ENCODE data around the gene XYLT2.

XYLT2 gene

DNA sequence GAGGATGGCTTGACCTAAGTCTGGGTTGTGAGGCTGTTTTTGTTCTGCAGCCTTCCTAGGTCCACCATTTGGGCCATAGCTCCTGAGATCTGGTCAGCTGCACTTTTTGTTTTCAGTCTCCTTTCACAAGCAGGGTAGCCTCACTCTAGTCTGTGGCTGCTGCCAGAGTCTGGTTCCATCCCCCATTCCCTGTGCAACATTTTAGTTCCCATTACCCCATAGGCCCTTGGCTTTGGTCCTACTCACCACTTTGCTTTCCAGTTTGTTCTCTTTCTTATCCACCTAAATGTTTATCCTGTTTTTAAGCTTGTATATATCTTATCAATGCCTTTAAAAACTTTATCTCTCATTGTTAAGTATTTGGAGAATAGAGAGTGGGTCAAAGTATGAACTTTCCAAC is 6.5 kb upstream of the XYLT2 start:
- no peak overlapping the region for H3K4me2 ChIP-seq (ENCODE audit: low read length)
- H3K36me3 ChIP-seq (ENCODE audit: insufficient read depth, low read length) = no peaks in the 10 kb centered on the region
- H3K27me3 ChIP-seq (ENCODE audit: control insufficient read depth, insufficient read depth, low read length) = peaks cover 19% of the 10 kb centered on the region
- H3K4me1 ChIP-seq (ENCODE audit: control insufficient read depth, insufficient read depth, low read length) = no peaks in the 10 kb centered on the region
- H3K9me3 ChIP-seq (replicated peaks; ENCODE audit: low read length) = peaks cover 3% of the 10 kb centered on the region
- no peak overlapping the region for H3K9ac ChIP-seq (ENCODE audit: low read depth, low read length)
- H3K4me3 ChIP-seq (ENCODE audit: low read length) = no peak overlapping the region

DNA sequence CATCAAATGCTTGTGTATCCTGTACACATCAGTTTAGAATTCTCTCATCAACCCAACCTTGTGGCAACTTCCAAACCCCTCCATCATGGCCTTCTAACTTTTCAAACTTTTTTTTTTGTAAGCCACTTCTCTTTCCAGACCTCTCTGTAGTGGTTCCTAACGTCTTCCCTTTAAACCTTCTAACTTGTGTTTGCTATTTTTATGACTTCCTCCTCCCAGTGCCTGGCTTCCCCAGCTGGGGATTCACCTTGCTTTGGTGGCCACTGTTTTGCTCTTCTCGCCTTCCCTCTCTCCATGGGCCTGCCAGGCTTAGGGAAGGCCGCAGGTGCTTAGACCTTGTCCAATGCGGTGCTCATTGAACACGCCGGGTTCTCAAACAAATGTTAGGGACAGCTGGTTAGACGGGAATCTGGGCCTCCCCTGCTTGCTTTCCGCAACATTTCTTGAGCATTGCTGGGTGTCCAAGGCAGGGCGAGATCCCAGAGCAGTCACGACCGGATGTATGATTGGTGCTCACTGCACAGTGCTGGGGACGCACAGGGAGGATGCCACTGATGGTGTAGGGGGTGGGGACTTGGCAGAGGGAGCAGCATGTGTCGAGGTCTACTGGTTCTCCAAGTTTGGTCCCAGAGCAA is 1.1 kb upstream of the XYLT2 start:
- Histone ChIP-seq H3K4me3 (ENCODE audit: low read length) (no peak overlapping the region), H3K9me3 (replicated peaks; ENCODE audit: low read length) (no peaks in the 10 kb centered on the region), H3K9ac (ENCODE audit: low read depth, low read length) (no peak overlapping the region), H3K27me3 (ENCODE audit: control insufficient read depth, insufficient read depth, low read length) (peaks cover 7% of the 10 kb centered on the region), H3K36me3 (ENCODE audit: insufficient read depth, low read length) (peaks cover 5% of the 10 kb centered on the region), H3K4me1 (ENCODE audit: control insufficient read depth, insufficient read depth, low read length) (peaks cover 28% of the 10 kb centered on the region), H3K4me2 (ENCODE audit: low read length) (no peak overlapping the region)

DNA sequence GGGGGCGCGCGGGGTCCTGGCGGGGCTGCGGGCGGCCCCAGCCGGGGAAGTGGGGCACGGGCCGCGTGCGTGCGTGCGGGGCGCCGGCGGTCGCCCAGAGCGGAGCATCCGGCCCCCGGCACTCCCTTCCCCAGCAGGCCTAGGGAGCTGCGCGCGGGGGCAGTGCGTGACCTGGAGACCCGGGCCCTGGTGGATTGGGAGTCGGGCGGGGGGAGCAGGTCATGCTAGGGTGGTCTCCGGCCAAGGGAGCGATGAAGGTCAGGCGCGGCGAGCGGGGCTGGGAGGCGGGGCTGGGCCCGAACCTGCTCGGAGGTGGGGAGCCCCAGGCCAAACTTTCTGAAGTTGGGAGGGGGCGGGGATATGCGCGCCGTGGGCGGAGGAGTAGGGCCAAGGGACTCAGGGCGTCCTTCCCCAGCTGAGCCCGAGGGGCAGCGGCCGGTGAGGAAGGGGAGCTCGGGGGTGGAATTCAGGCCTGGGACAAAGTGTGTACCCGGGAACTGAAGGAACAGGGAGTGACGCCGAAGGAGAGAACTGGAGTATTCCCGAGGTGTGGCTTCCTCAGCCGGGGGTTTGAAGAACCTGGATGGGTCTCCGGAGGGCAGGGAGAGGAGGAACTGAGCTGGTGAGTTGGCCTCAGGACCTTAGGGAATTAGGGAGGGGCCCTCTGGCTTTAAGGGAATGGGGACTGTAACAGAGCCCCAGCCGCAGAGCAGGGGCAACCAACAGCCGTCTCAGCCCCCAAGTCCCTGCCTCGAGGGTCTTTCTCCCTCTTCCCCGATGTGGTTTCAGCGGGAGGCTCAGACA is 589 bp downstream of the XYLT2 start:
- H3K4me1 ChIP-seq (ENCODE audit: control insufficient read depth, insufficient read depth, low read length) = peaks cover 28% of the 10 kb centered on the region
- H3K4me3 ChIP-seq (ENCODE audit: low read length) = peak overlapping the region; percentile 94
- peak overlapping the region; percentile 90 for H3K9ac ChIP-seq (ENCODE audit: low read depth, low read length)

DNA sequence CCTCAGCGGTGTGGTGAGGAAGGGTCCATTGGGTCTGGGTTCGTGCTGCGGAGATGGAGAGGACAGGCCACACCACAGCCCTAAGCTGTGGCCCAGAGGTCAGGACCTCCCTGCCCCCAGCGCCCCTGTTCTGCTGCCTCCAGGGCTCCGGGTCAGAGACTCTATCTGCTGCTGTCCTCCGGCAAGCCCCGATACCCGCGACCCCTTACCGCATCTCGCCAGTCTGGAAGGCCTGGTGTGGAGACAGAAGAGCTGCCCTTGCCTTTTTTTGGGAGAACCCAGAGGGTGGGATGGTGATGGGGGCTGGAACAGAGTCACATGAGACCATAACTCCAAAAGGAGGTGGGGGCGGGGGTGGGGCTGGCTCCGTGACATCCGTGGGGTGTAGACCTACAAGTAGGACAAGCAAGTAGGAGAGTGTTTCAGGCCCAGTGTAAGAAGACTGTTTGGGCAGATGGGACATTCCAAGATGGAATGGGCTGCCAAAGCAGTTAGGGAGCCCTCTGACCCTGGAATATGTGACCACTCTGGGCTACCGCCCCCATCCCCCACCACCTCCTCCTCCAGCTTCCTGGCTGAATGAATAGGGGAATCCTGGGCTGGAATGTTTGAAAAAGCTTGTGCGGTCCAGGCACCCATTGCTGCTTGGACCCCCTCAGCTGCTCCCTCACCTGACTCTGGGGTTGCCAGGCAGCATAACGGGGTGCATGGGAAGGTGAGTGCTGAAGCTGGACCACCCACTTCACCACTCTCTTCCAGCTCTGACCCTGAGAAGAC is 1.4 kb downstream of the XYLT2 start:
- Histone ChIP-seq H3K9me3 (replicated peaks; ENCODE audit: low read length) (no peaks in the 10 kb centered on the region), H3K4me3 (ENCODE audit: low read length) (peak overlapping the region; percentile 94), H3K36me3 (ENCODE audit: insufficient read depth, low read length) (peaks cover 5% of the 10 kb centered on the region), H3K4me1 (ENCODE audit: control insufficient read depth, insufficient read depth, low read length) (peaks cover 28% of the 10 kb centered on the region), H3K27me3 (ENCODE audit: control insufficient read depth, insufficient read depth, low read length) (peaks cover 4% of the 10 kb centered on the region), H3K4me2 (ENCODE audit: low read length) (peak overlapping the region; percentile 97), H3K9ac (ENCODE audit: low read depth, low read length) (peak overlapping the region; percentile 90)

More for the DNA sequence above, 589 bp downstream of the XYLT2 start:
- H3K36me3 ChIP-seq (ENCODE audit: insufficient read depth, low read length) = peaks cover 5% of the 10 kb centered on the region
- H3K9me3 ChIP-seq (replicated peaks; ENCODE audit: low read length) = no peaks in the 10 kb centered on the region
- peak overlapping the region; percentile 97 for H3K4me2 ChIP-seq (ENCODE audit: low read length)
- H3K27me3 ChIP-seq (ENCODE audit: control insufficient read depth, insufficient read depth, low read length) = peaks cover 4% of the 10 kb centered on the region

DNA sequence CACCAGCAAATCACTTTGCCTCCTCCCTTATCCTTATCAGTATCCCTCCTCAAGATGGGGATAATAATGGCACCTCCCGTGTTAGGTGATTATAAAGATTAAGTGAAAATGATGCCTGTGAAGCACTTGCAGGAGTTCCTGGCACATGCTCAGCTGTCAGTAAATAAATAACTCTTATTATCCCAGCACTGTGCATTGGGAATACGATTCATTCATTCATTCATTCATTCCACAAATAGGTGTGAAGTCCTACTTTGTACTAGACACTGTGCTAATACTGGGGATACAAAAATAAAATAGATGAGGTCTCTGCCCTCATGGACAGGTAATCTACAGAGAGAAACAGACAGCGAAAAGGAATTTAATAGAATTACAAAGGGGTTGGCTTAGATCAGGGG is 2.0 kb downstream of the XYLT2 start:
- Histone ChIP-seq H3K27me3 (ENCODE audit: control insufficient read depth, insufficient read depth, low read length) (peaks cover 2% of the 10 kb centered on the region), H3K36me3 (ENCODE audit: insufficient read depth, low read length) (peaks cover 5% of the 10 kb centered on the region), H3K9ac (ENCODE audit: low read depth, low read length) (no peak overlapping the region), H3K4me3 (ENCODE audit: low read length) (peak overlapping the region; percentile 94), H3K4me1 (ENCODE audit: control insufficient read depth, insufficient read depth, low read length) (peaks cover 28% of the 10 kb centered on the region), H3K9me3 (replicated peaks; ENCODE audit: low read length) (no peaks in the 10 kb centered on the region), H3K4me2 (ENCODE audit: low read length) (peak overlapping the region; percentile 97)

DNA sequence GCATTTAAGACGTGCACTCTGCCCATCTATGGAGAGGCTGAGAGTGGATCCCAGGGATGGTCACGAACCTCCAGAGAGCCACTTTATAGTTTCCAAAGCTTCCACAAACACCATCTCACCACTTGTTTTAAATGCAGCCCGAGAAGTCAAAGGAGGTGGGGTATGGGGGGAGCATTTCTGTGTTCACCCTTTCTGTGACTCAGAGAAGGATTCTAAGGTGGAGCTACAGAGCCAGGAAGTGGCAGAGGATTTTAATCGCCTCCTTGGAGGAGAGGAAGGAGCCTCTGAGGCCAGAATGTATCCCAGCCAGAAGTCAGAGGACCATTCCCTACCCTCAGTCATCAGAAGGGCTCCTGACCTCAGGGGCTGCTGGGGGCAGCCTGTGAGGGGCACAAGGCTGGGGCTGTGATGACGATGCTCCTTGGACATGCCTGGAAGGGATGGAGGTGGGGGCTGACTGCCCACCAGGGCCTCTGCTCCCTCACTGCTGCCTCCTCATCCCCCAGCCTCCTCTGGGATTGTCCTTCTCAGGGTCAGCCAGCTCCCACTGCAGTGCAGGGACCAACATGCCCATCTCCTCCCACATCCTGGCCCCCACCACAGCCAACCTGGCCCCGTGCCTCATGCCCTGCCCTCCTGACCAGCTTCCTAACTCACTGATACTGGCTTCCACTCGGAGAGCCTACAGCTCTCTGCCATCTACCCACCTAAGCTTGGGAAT is 2.8 kb downstream of the XYLT2 start:
- Histone ChIP-seq H3K27me3 (ENCODE audit: control insufficient read depth, insufficient read depth, low read length) (no peaks in the 10 kb centered on the region), H3K4me3 (ENCODE audit: low read length) (peak overlapping the region; percentile 30), H3K4me1 (ENCODE audit: control insufficient read depth, insufficient read depth, low read length) (peaks cover 28% of the 10 kb centered on the region), H3K4me2 (ENCODE audit: low read length) (peak overlapping the region; percentile 97), H3K9ac (ENCODE audit: low read depth, low read length) (no peak overlapping the region), H3K9me3 (replicated peaks; ENCODE audit: low read length) (no peaks in the 10 kb centered on the region), H3K36me3 (ENCODE audit: insufficient read depth, low read length) (peaks cover 13% of the 10 kb centered on the region)

DNA sequence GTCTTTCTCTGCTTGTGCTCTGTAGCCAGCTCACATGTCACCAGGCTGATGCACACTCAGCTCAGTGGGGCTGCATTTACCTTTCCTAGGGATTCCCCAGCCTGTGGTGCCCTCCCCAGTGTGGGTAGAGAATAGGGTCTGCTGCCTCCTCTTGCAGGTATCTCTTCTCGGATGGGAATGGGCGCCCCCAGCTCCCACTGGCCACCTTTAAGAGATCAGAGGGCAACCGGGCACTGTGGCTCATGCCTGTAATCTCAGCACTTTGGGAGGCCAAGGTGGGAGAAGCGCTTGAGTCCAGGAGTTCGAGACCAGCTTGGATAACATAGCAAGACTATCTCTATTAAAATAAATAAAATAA is 3.3 kb downstream of the XYLT2 start:
- Histone ChIP-seq H3K36me3 (ENCODE audit: insufficient read depth, low read length) (peaks cover 14% of the 10 kb centered on the region), H3K27me3 (ENCODE audit: control insufficient read depth, insufficient read depth, low read length) (no peaks in the 10 kb centered on the region), H3K4me1 (ENCODE audit: control insufficient read depth, insufficient read depth, low read length) (peaks cover 28% of the 10 kb centered on the region), H3K9me3 (replicated peaks; ENCODE audit: low read length) (no peaks in the 10 kb centered on the region), H3K4me2 (ENCODE audit: low read length) (peak overlapping the region; percentile 97), H3K4me3 (ENCODE audit: low read length) (no peak overlapping the region), H3K9ac (ENCODE audit: low read depth, low read length) (no peak overlapping the region)

DNA sequence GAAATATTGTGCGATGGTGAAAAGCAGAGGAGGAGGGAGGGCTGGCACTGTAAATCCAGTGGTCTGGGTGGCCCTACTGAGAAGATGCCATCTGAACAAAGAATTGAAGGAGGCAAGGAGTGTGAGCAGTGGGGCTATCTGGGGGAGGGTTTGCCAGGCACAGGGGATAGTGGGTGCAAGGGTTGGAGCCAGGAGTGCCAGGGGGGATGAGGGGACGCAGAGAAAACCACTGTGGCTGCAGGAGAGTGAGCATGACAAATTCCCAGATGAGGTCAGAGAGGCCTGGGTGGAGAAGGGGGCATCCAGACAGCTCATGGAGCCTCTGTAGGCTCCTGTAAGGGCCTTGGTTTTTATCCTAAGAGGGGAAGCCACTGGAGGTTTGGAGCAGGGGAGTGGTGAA is 4.8 kb downstream of the XYLT2 start:
- Histone ChIP-seq H3K4me2 (ENCODE audit: low read length) (no peak overlapping the region), H3K4me1 (ENCODE audit: control insufficient read depth, insufficient read depth, low read length) (peaks cover 23% of the 10 kb centered on the region), H3K9ac (ENCODE audit: low read depth, low read length) (no peak overlapping the region), H3K27me3 (ENCODE audit: control insufficient read depth, insufficient read depth, low read length) (no peaks in the 10 kb centered on the region), H3K36me3 (ENCODE audit: insufficient read depth, low read length) (peaks cover 28% of the 10 kb centered on the region), H3K4me3 (ENCODE audit: low read length) (no peak overlapping the region), H3K9me3 (replicated peaks; ENCODE audit: low read length) (no peaks in the 10 kb centered on the region)

DNA sequence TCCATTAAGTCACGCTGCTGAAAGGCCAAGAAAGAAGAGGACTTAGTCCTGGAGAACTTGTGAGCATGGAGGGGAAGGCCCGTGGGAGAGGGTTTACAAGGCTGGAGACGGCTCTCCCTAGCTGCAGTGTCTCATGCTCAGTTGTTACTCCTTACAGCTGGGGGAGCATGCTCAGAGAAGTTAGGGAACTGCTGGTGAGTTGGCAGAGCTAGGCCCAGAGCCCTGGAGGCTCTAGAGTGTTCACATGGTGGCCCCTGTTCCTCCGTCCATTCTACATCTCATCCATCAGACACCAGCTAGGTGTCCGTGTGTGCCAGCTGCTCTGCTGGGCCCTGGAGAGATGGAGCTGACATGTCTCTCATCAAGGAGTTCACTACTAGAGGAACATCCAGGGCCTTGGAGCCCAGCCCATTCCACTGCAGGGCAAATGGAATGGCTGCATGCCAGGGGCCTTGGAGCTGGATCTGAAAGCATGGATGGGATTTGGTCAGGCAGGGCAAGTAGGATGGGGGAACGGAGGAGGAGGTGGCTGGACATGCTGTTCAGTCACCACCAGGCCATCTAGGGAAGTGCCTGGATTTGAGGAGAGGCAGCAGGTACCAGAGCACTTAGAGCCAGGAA is 6.3 kb downstream of the XYLT2 start:
- Histone ChIP-seq H3K36me3 (ENCODE audit: insufficient read depth, low read length) (peaks cover 42% of the 10 kb centered on the region), H3K27me3 (ENCODE audit: control insufficient read depth, insufficient read depth, low read length) (no peaks in the 10 kb centered on the region), H3K4me1 (ENCODE audit: control insufficient read depth, insufficient read depth, low read length) (peaks cover 20% of the 10 kb centered on the region), H3K4me3 (ENCODE audit: low read length) (no peak overlapping the region), H3K9me3 (replicated peaks; ENCODE audit: low read length) (no peaks in the 10 kb centered on the region), H3K4me2 (ENCODE audit: low read length) (no peak overlapping the region), H3K9ac (ENCODE audit: low read depth, low read length) (no peak overlapping the region)

DNA sequence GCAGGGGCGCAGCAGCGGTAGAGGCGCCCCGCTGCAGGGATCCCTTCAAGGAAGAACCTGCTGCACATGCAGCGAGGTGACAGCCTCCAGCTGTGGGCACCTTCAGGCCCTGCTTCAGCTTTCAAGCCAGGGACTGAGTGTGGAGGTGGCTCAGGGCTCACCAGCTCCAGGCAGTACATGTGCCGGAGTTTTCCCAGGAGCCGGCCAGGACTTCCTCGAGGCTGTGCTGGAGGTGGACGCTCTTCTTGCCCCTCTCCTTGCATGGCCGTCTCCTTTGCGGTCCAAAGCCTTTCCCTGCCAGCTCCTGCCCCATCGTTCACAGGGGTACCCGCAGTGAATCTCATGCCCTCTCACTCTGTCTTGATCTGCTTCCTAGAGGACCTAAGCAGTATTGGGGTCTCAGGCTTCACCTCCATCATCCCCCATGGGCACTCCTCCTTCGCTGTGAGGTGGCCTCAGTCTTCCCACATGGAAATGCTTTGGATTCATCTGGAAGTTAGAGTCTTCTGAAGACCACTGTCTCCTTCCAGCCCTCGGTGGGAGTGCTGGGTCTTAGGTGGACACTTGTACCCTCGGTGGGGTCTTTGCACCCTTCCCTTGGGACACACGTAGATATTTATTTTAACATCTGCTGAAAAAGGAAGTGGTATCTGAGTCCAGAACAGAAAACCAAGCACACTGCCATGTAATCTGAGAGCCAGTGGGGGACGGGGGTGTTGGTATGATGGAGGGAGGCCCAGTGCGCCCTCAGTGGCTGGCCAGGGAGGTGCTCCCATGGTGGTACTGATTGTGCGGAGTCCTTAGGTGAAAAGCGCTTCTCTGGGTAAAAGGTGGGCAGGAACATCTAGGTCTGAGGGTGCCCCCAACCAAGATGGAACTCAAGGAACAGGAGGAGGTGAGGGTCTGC is 7.0 kb downstream of the XYLT2 start:
- Histone ChIP-seq H3K9me3 (replicated peaks; ENCODE audit: low read length) (no peaks in the 10 kb centered on the region), H3K4me1 (ENCODE audit: control insufficient read depth, insufficient read depth, low read length) (peaks cover 12% of the 10 kb centered on the region), H3K9ac (ENCODE audit: low read depth, low read length) (no peak overlapping the region), H3K27me3 (ENCODE audit: control insufficient read depth, insufficient read depth, low read length) (no peaks in the 10 kb centered on the region), H3K4me3 (ENCODE audit: low read length) (no peak overlapping the region), H3K36me3 (ENCODE audit: insufficient read depth, low read length) (peaks cover 47% of the 10 kb centered on the region), H3K4me2 (ENCODE audit: low read length) (no peak overlapping the region)

Measured in skeletal muscle satellite cell (primary cell).